NCI-H2196 (cell line): ENCODE measurements around the gene TMEM120B.

Experiments used
- DNase-seq: peaks from one replicate; lab custom pipeline; 2025; ENCODE audit not compliant: unreplicated experiment; lab: John Stamatoyannopoulos, UW

The TMEM120B gene

GRCh38 chr12:121814429-121815119 is 102.0 kb downstream of the TMEM120B start:
- DNase-seq, result no peak

GRCh38 chr12:121815263-121815662 is 102.7 kb downstream of the TMEM120B start:
- no peak for DNase-seq

- DNase-seq, result no peak
Measured at GRCh38 chr12:121816925-121817647, 104.5 kb downstream of the TMEM120B start.

GRCh38 chr12:121817648-121818043 is 105.1 kb downstream of the TMEM120B start:
- DNase-seq, result no peak

- DNase-seq, result no peak
Measured at GRCh38 chr12:121819212-121819949, 106.8 kb downstream of the TMEM120B start.

GRCh38 chr12:121820056-121820455 is 107.5 kb downstream of the TMEM120B start:
- no peak for DNase-seq

- no peak for DNase-seq
Measured at GRCh38 chr12:121822393-121823100, 110.0 kb downstream of the TMEM120B start.

GRCh38 chr12:121823101-121823726 is 110.7 kb downstream of the TMEM120B start:
- no peak for DNase-seq

- no peak for DNase-seq
Measured at GRCh38 chr12:121823727-121824115, 111.2 kb downstream of the TMEM120B start.

- no peak for DNase-seq
Measured at GRCh38 chr12:121825041-121825523, 112.5 kb downstream of the TMEM120B start.

GRCh38 chr12:121826318-121827150 is 114.0 kb downstream of the TMEM120B start:
- no peak for DNase-seq

GRCh38 chr12:121827351-121828099 is 115.0 kb downstream of the TMEM120B start:
- no peak for DNase-seq

GRCh38 chr12:121828306-121828705 is 115.8 kb downstream of the TMEM120B start:
- no peak for DNase-seq

GRCh38 chr12:121828826-121829225 is 116.3 kb downstream of the TMEM120B start:
- DNase-seq, result no peak

- no peak for DNase-seq
Measured at GRCh38 chr12:121829250-121829918, 116.8 kb downstream of the TMEM120B start.

- no peak for DNase-seq
Measured at GRCh38 chr12:121830134-121830533, 117.6 kb downstream of the TMEM120B start.

GRCh38 chr12:121830588-121831265 is 118.2 kb downstream of the TMEM120B start:
- DNase-seq, result no peak
